Mesendoderm (in vitro differentiated cells): ENCODE results near the gene MARK4.
A peak's percentile ranks its signal among the peaks of the same experiment; 100 is the strongest.

Experiments used
- DNase-seq: peaks from one replicate; pipeline ENCODE4 v3.0.0; 2013
- H2AK5ac ChIP-seq: 2 replicates; pipeline ENCODE4 v1.6.1; 2013; ENCODE audit warnings: low read length, inconsistent platforms
- H2BK120ac ChIP-seq: 2 replicates; pipeline ENCODE4 v1.6.1; 2013; ENCODE audit warnings: low read depth, mild to moderate bottlenecking, low read length, moderate library complexity, mixed read lengths
- H2BK15ac ChIP-seq: replicated peaks from 2 replicates; pipeline ENCODE4 v1.6.1; 2013; ENCODE audit warnings: low read depth, mild to moderate bottlenecking, moderate library complexity
- H2BK5ac ChIP-seq: 2 replicates; pipeline ENCODE4 v1.6.1; 2013; ENCODE audit warnings: low read length, inconsistent platforms
- H3K18ac ChIP-seq: 2 replicates; pipeline ENCODE4 v1.6.1; 2013; ENCODE audit warnings: mild to moderate bottlenecking, low read length, mixed read lengths
- H3K23ac ChIP-seq: one replicate; pipeline ENCODE4 v1.6.1; 2013; ENCODE audit warnings: low read length
- H3K27ac ChIP-seq: 2 replicates; pipeline ENCODE4 v1.5.1; 2013; ENCODE audit warnings: low read depth, mild to moderate bottlenecking, inconsistent platforms, low read length, moderate library complexity
- H3K27me3 ChIP-seq: 2 replicates; pipeline ENCODE4 v1.6.1; 2013; ENCODE audit warnings: low read length, control low read depth, mild to moderate bottlenecking, inconsistent platforms; ENCODE audit not compliant: insufficient read depth, poor library complexity
- H3K36me3 ChIP-seq: 2 replicates; pipeline ENCODE4 v1.6.1; 2013; ENCODE audit warnings: low read length, inconsistent platforms; ENCODE audit not compliant: control insufficient read depth, insufficient read depth
- H3K4ac ChIP-seq: one replicate; pipeline ENCODE4 v1.6.1; 2013; ENCODE audit warnings: low read depth, mild to moderate bottlenecking, low read length, moderate library complexity
- H3K4me1 ChIP-seq: 2 replicates; pipeline ENCODE4 v1.6.1; 2013; ENCODE audit warnings: low read depth, low read length, inconsistent platforms; ENCODE audit not compliant: control insufficient read depth
- H3K4me2 ChIP-seq: 2 replicates; pipeline ENCODE4 v1.6.1; 2013; ENCODE audit warnings: low read length
- H3K4me3 ChIP-seq: 2 replicates; pipeline ENCODE4 v1.5.1; 2013; ENCODE audit warnings: mild to moderate bottlenecking, low read length
- H3K56ac ChIP-seq: one replicate; pipeline ENCODE4 v1.6.1; 2013; ENCODE audit warnings: low read length
- H3K79me1 ChIP-seq: 2 replicates; pipeline ENCODE4 v1.6.1; 2013; ENCODE audit warnings: low read length, inconsistent platforms
- H3K79me2 ChIP-seq: 2 replicates; pipeline ENCODE4 v1.6.1; 2013; ENCODE audit warnings: mild to moderate bottlenecking, low read length; ENCODE audit not compliant: control insufficient read depth, insufficient read depth
- H3K9ac ChIP-seq: 2 replicates; pipeline ENCODE4 v1.6.1; 2013; ENCODE audit warnings: low read length, inconsistent platforms
- H4K5ac ChIP-seq: one replicate; pipeline ENCODE4 v1.6.1; 2013; ENCODE audit warnings: low read length
- H4K8ac ChIP-seq: one replicate; pipeline ENCODE4 v1.6.1; 2013; ENCODE audit warnings: low read depth, mild to moderate bottlenecking, control low read depth, low read length, moderate library complexity
- WGBS: extraction: QIAGEN DNeasy Blood & Tissue Kit; methylation state at CpG from one replicate; pipeline ENCODE4 v1.1.7; 2013; ENCODE audit warnings: low lambda C conversion rate, missing lambda C conversion rate; ENCODE audit not compliant: insufficient coverage; ENCODE audit errors: extremely low coverage; 5-methylcytosine and 5-hydroxymethylcytosine counted together

MARK4 gene

DNA sequence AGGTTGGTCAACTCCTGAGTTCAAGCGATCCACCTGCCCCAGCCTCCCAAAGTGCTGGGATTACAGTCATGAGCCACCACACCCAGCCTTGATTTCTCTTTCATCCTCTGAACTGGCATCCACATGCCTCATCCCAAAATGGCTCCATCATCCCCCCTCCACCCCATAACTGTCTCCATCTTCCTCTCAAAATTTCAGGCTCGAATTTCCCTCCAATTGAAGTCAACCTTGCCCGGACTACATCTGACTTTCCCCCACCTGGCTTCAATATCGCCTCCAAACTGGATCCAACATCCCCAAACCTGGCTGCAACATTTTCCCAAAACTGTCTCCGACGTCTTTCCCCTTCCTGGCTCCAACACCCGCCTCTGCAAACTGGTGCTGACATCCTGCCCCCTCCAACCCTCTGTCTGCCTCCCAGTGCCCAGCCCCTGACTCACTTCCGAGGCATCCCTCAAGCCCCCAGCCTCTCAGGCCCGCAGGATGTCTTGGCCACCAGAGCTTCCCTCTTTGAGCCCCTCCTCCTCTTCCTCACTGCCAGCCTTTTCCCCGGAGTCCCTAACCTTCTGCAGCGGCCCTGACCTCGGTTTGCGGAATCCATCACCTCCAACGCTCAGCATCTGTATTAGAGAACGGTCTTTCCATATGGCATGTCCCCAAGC is 6.8 kb upstream of the MARK4 start:
- H2AK5ac ChIP-seq: no peak overlapping the region
- H3K27ac ChIP-seq: no peak overlapping the region
- H3K18ac ChIP-seq: no peak overlapping the region
- H3K9ac ChIP-seq: no peak overlapping the region
- no CpG with 5 or more reads among the region's 15 CpGs for WGBS
- no peak overlapping the region for H4K5ac ChIP-seq
- H3K56ac ChIP-seq: no peak overlapping the region
- H3K23ac ChIP-seq: no peak overlapping the region
- H3K4me3 ChIP-seq: no peak overlapping the region
- no peak overlapping the region for H2BK120ac ChIP-seq
- no peak overlapping the region for H4K8ac ChIP-seq
- no peaks in the 10 kb centered on the region for H3K79me1 ChIP-seq
- H2BK5ac ChIP-seq: no peak overlapping the region
- no peak overlapping the region for H3K4me2 ChIP-seq
- peaks cover 2% of the 10 kb centered on the region for H3K4me1 ChIP-seq
- no peaks in the 10 kb centered on the region for H3K36me3 ChIP-seq
- no peaks in the 10 kb centered on the region for H3K27me3 ChIP-seq
- H2BK15ac ChIP-seq: no peak overlapping the region
- no peak overlapping the region for H3K4ac ChIP-seq
- H3K79me2 ChIP-seq: no peaks in the 10 kb centered on the region
- DNase-seq: peak; percentile 32

DNA sequence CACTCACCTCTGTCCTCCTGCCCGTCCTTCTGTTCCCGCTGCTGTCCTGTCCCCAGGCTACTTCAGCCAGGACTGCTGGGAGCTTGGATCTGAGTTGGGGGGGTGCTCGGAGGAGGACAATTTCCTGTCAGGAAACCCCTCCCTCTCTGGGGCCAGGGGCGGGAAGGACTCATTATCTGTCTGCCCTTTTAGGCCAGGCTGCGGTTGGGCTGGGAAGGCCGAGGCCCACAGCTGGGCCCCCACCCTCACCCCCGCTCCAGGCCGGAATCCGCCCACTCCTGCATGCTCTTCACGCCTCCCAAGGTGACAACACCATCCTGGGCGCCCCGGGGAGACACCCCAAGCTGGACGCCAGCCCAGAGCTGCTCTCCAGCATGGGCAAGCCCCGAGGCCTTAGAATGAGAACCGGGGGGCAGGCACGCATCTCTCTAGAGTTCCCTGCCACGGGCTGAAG is 5.7 kb upstream of the MARK4 start, which contains the start of gene EXOC3L2:
Gene EXOC3L2 (minus strand): TSS at position 74 of the 454 bp plus-strand sequence. CDS start 6,362 bp downstream, outside the sequence.
- Histone ChIP-seq H2BK15ac (no peak within 1 kb of the TSS), H4K5ac (no peak within 1 kb of the TSS), H3K56ac (peak within 1 kb of the TSS; percentile 74), H3K79me1 (no peaks in the 10 kb centered on the region), H3K4me2 (no peak within 1 kb of the TSS), H3K23ac (no peak within 1 kb of the TSS), H3K18ac (peak within 1 kb of the TSS; percentile 43), H2BK5ac (no peak within 1 kb of the TSS), H3K27ac (no peak within 1 kb of the TSS), H3K4ac (no peak within 1 kb of the TSS), H3K9ac (peak within 1 kb of the TSS; percentile 44), H4K8ac (no peak within 1 kb of the TSS), H3K4me1 (peaks cover 2% of the 10 kb centered on the region), H3K36me3 (no peaks in the 10 kb centered on the region), H3K27me3 (no peaks in the 10 kb centered on the region), H3K4me3 (no peak within 1 kb of the TSS), H2AK5ac (no peak within 1 kb of the TSS), H2BK120ac (no peak within 1 kb of the TSS), H3K79me2 (no peaks in the 10 kb centered on the region)
- DNase-seq: peak; percentile 54
- WGBS: no CpG with 5 or more reads among the region's 17 CpGs

DNA sequence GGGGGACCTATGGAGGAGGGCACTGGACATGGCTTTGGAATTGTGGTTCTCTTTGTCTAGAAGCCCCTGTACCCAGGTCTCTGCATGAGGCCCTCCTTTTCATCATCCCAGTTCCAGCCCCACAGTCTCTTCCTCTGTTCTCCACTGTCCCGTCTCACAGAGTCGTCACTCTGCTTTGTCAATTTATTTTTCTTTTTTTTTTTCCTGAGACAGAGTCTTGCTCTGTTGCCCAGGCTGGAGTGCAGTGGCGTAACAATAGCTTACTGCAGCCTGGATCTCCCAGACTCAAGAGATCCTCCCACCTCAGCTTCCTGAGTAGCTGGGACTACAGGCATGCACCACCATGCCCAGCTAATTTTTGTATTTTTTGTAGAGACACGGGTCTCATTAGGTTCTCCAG is 5.2 kb upstream of the MARK4 start:
- Histone ChIP-seq H3K79me2 (no peaks in the 10 kb centered on the region), H3K4me1 (peaks cover 2% of the 10 kb centered on the region), H3K23ac (no peak overlapping the region), H3K27ac (no peak overlapping the region), H4K5ac (no peak overlapping the region), H2BK5ac (no peak overlapping the region), H3K27me3 (no peaks in the 10 kb centered on the region), H3K9ac (no peak overlapping the region), H2BK120ac (no peak overlapping the region), H3K4me2 (no peak overlapping the region), H3K79me1 (no peaks in the 10 kb centered on the region), H3K4me3 (no peak overlapping the region), H2AK5ac (no peak overlapping the region), H3K18ac (peak overlapping the region; percentile 43), H3K4ac (no peak overlapping the region), H4K8ac (no peak overlapping the region), H3K36me3 (no peaks in the 10 kb centered on the region), H2BK15ac (no peak overlapping the region), H3K56ac (peak overlapping the region; percentile 74)
- no CpG with 5 or more reads among the region's 4 CpGs for WGBS
- no peak for DNase-seq

DNA sequence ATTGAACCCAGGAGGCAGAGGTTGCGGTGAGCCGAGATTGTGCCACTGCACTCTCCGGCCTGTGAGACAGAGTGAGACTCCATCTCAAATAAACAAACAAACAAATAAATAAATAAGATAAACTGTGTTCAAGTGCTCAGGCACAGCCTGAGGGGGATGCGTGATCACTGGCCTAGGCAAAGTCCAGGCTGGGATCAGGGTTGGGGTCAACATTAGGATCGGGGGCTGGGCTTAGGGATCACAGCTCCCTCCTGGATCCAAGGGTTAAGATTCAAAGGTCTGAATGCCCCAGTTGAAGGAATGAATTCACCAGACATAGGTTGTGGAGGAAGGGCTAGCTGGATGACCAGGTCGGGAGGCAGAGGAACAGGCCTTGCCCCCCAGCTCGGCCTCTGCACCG is 3.9 kb upstream of the MARK4 start:
- Histone ChIP-seq H3K9ac (no peak overlapping the region), H4K8ac (no peak overlapping the region), H2BK120ac (no peak overlapping the region), H3K56ac (no peak overlapping the region), H4K5ac (no peak overlapping the region), H3K79me2 (peaks cover 2% of the 10 kb centered on the region), H3K23ac (no peak overlapping the region), H2BK15ac (no peak overlapping the region), H3K36me3 (no peaks in the 10 kb centered on the region), H3K27me3 (no peaks in the 10 kb centered on the region), H2BK5ac (no peak overlapping the region), H3K18ac (no peak overlapping the region), H3K27ac (no peak overlapping the region), H3K4me2 (no peak overlapping the region), H3K79me1 (no peaks in the 10 kb centered on the region), H3K4me1 (peaks cover 2% of the 10 kb centered on the region), H2AK5ac (no peak overlapping the region), H3K4ac (no peak overlapping the region), H3K4me3 (no peak overlapping the region)
- DNase-seq: no peak
- no CpG with 5 or more reads among the region's 8 CpGs for WGBS

DNA sequence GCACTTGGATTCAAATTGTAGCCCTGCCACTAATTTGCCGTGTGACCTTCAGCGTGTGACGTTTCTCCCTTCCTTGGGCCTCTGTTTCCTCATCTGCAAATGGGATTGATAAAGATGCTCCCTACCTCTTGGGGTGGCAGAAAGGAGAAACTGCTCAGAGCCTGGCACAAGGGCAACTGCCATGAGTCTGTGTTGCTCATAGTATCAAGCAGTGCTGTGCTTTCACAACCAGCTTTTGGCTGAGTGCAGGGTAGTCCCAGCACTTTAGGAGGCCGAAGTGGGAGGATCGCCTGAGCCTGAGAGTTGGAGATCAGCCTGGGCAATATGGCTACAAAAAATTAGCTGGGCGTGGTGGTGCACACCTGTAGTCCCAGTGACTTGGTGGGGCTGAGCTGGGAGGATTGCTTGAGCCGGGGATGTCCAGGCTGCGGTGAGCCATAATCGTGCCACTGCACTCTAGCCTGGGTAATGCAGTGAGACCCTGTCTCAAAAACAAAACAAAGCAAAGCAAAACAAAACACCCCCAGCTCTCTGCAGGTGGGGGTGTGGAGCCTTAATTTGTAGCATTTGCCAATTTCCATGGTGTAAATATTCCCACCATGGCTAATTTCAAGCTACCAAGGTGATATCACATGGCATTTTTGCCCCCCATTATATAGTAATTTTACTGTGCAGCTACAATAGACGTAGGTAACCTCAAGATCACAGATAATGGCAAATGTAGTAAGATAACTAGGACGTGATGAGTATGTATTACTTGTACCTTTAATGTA is 1.6 kb upstream of the MARK4 start:
- Histone ChIP-seq H4K5ac (no peak overlapping the region), H2BK120ac (no peak overlapping the region), H3K23ac (no peak overlapping the region), H4K8ac (no peak overlapping the region), H3K4me1 (peaks cover 2% of the 10 kb centered on the region), H3K79me2 (peaks cover 5% of the 10 kb centered on the region), H3K4me2 (no peak overlapping the region), H3K4ac (no peak overlapping the region), H3K27ac (no peak overlapping the region), H2AK5ac (no peak overlapping the region), H2BK5ac (no peak overlapping the region), H3K9ac (no peak overlapping the region), H2BK15ac (no peak overlapping the region), H3K79me1 (peaks cover 9% of the 10 kb centered on the region), H3K56ac (no peak overlapping the region), H3K18ac (no peak overlapping the region), H3K36me3 (no peaks in the 10 kb centered on the region), H3K4me3 (no peak overlapping the region), H3K27me3 (no peaks in the 10 kb centered on the region)
- DNase-seq: no peak
- no CpG with 5 or more reads among the region's 11 CpGs for WGBS
